OCI-M1 (cell line): ENCODE measurements around the gene SOX18.
"Not testable (repeated sequence)": the region's sequence is repeated elsewhere in the genome, so short reads cannot be mapped to it uniquely, and the experiment has no call there.

Experiments
- DNase-seq: peaks from one replicate; lab custom pipeline; 2025; lab: John Stamatoyannopoulos, UW

SOX18 gene

GRCh38 chr20:64023361-64024140 lies 25.9 kb downstream of the SOX18 start:
- no peak for DNase-seq

GRCh38 chr20:64022671-64023360 lies 26.6 kb downstream of the SOX18 start:
- DNase-seq, result no peak

DNA sequence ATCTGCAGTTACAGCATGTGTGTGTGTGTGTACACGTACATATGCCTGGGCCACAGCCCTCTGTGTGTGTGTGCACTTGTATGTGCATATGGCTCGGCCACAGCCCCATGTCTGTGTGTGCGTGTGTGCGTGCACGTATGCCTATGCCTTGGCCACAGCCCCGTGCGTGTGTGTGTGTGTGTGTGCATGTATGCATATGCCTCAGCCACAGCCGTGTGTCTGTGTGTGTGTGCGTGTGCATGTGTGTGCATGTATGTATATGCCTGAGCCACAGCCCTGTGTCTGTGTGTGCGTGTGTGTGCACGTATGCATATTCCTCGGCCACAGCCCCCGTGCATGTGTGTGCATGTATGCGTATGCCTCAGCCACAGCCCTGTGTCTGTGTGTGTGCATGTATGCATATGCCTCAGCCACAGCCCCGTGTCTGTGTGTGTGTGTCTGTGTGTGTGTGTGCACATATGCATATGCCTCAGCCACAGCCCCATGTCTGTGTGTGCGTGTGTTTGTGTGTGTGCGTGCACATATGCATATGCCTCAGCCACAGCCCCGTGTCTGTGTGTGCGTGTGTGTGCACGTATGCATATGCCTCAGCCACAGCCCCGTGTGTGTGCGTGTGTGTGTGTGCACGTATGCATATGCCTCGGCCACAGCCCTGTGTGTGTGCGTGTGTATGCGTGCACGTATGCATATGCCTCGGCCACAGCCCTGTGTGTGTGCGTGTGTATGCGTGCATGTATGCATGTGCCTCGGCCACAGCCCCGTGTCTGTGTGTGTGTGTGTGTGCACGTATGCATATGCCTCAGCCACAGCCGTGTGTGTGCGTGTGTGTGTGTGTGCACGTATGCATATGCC lies 28.1 kb downstream of the SOX18 start:
- DNase-seq, result no peak

DNA sequence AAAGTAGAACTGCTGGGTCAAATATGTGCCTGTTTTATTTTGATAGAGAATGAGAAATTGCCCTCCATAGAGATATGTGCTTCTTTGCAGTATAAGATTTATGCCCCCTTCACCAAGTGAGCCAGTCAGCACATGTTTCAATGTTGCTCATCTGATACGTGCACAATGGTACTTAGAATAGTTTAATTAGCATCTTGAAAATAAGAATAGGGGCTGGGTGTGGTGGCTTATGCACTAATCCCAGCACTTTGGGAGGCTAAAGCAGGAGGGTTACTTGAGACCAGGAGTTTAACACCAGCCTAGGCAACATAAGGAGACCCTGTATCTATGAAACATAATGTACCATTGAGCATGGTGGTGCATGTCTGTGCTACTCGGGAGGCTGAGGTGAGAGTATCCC lies 33.8 kb downstream of the SOX18 start:
- DNase-seq, result no peak

- not testable (repeated sequence) for DNase-seq
Observed at GRCh38 chr20:64012385-64013154, 36.9 kb downstream of the SOX18 start.

- DNase-seq, result no peak
Observed at GRCh38 chr20:64011366-64011779, 38.1 kb downstream of the SOX18 start.

DNA sequence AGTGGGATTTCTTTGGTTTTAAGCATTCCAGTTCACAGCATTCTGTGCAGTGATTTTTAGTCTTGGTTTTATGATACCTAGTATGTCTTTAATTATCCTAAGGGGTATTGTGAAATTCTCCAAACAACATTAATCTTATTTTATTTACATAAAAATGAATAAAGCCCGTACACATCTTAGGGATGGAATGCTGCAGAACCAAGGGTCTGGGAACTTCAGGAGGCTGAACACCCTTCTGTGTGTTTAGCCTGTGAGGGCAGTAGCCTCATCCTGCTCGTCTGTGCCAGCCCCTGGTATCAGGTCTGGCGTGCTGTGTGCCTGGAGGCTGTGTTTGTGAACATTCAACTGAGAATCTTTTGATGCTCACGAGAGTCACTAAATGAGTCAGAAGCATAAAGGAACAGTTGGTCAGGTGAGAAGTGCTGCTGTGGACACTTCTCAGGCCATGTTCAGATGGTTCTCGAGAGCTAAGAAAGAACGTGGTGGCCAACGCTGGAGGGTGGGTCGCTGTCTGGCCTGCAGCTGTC lies 38.7 kb downstream of the SOX18 start:
- no peak for DNase-seq

GRCh38 chr20:64009811-64010387 lies 39.5 kb downstream of the SOX18 start:
- DNase-seq, result no peak

DNA sequence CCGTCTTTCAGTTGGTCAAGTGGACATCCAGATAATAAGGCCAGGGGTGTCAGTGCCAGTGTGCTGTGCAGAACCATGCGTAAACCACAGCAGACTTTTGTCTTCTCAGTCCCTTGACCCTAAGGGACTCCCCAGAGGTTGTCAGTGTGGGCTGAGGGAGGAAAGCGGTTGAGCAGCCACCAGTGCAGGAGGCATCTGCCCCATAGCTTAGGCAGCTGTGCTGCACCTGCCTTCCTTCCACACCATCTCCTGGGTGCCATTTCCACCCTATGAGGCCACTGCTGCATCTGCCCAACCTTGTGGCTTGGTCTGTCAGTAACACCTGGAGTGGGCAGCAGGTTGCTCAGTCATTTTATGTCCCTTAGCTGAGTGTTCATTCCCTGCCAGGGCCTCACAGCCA lies 42.5 kb downstream of the SOX18 start:
- DNase-seq, result no peak

DNA sequence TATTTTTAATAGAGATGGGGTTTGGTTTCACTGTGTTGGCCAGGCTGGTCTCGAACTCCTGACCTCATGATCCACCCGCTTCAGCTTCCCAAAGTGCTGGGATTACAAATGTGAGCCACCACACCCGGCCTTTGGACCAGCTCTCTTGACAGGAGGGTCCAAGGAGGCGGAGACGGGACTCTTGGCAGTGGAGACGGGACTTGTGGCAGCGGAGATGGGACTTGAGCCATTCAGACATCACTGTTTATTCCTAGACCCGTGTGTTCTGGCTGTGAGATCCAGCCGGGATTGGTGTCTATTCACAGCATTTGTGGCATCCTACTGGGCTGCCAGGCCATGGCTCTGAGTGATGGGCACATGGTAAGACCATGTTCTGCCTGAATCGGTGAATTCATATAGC lies 42.9 kb downstream of the SOX18 start:
- no peak for DNase-seq

- no peak for DNase-seq
Observed at GRCh38 chr20:64005394-64005793, 44.0 kb downstream of the SOX18 start.

DNA sequence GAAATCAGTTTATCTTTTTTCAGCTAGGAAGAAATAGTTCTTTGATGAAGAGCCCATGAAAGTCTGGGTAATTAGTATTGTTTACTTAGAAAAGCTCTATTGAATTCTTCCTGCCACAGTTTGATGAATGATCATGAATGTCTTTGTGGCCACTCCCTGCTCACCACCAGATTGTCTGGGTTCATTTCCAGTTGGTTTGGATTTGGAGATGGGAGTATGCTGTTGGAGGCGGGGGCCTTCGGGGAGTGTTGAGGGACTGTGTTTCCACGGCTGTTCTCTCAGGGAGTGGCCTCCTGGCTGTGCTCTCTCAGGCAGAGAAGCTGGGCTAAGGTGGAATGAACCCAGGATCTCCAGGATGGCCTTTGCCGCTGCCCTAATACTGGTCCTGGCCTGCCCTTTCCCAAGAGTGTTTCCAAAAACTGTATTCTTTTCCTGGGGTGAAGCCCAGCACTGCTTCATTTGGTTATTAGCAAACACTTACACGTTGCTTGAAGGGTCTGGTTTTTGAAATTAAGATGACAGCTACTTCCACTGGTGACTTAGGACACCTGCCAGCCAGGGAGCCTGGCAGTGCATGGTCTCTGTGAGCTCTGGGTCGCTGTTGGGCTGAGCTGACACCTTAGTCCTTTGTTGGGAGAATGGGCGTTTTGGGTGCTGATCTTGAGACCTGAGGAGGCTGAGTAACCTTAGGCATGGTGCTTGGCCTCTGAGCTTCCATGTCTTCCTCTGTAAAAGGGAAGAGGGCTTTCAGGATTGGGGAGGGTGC lies 45.3 kb downstream of the SOX18 start:
- DNase-seq, result no peak

DNA sequence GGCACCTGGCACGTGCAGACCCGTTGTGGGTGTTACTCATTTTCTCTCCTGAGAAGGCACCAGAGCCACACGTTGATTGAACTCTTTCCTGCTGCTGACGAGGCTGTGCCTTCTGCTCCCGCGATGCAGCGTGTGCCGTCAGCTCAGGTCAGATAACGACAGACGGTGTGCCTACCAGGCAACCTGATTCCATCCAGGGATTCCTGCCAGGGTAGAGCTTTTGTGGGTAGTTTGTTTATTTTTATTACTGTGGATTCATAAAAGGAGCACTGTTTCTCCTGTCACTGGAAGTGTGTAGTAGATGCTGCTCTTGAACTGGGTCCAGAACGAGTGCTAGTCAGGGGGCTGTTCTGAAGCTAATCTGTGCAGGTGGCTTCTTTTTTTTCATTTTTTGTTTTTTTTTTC lies 47.8 kb downstream of the SOX18 start:
- DNase-seq, result no peak

DNA sequence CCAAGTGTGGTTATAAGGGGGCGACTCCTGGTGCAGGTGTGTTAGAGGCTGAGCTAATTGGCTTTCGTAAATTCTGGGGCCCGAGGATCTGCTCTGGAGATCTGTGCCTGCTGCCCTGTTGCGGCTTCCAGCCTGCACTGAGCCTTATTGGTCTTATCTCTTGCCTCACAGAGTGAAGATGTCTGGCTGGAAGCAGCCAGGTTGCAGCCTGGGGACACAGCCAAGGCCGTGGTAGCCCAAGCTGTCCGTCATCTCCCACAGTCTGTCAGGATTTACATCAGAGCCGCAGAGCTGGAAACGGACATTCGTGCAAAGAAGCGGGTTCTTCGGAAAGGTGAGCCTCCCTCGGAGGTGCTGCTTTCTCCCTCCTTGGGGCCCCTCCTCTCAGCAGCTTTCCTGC lies 48.5 kb downstream of the SOX18 start:
- no peak for DNase-seq
